T-helper 1 cell (primary cell): ENCODE measurements around the gene RILPL1.
"Not testable (repeated sequence)": the region's sequence is repeated elsewhere in the genome, so short reads cannot be mapped to it uniquely, and the experiment has no call there.

Experiments used
- DNase-seq, 5 donors: peaks; one replicate each; pipeline ENCODE4 v3.0.0-alpha.2; 2012 to 2020

Gene RILPL1

DNA sequence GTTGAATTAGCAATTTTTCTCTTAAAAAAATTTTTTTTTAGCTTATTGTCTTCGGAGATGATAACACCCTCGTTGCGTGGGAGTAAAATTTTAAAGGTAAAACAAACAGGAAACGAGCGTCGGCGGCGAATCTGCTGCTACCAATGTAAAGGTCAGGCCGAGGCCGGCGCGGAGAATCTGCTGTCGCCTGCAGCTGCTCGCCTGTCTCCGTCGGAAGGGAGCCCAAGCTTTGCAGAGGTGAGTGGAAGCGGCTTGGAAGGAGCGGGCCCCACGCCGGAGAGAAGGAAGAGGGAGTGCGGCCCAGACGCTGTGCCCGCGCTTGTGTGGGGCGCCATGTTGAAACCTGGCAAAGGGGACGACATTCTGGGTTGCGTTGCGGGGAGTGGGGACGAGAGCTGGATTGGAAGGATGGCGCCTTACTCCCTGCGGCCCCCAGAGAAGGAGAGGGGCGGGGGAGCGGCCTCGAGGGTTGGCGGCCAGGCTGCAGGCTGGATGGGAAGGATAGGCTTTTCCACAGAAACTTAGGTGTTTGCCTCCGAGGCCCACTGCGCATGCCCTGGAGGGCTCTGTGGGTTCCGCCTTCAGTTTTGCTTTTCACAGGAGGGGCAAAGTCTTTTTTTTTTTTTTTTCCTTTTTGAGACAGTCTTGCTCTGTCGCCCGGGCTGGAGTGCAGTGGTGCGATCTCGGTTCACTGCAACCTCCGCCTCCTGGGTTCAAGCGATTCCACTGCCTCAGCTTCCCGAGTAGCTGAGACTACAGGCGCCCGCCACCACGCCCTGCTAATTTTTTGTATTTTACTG lies 75.3 kb downstream of the RILPL1 start, which contains the start of gene SNRNP35:
Gene SNRNP35, plus strand, starts transcription at position 160 of the 800 bp plus-strand sequence. CDS start 7,402 bp downstream, outside the sequence.
- DNase-seq = peak; percentile 74 to 87 (median 81)

DNA sequence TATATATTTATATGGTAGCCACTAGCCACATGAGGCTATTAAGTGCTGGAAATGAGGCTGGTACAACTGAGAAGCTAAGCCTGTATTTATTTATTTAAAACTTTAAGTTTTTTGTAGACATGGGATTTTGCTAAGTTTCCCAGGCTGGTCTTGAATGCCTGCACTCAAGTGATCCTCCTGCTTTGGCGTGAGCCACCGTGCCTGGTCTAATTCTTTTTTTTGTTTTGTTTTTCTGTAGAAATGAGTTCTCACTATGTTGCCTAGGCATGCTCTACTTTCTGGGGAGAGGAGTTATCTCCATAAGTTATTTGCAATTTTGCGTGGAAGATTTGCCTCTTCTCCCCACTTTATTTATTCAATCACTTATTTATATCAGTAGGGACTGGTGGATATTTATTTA lies 80.4 kb downstream of the RILPL1 start:
- DNase-seq = peak in 1 of 5 donors; percentile 27

GRCh38 chr12:123452276-123452550 lies 81.3 kb downstream of the RILPL1 start:
- peak in 1 of 5 donors; percentile 17 for DNase-seq

GRCh38 chr12:123450636-123451035 lies 82.9 kb downstream of the RILPL1 start:
- no peak for DNase-seq

DNA sequence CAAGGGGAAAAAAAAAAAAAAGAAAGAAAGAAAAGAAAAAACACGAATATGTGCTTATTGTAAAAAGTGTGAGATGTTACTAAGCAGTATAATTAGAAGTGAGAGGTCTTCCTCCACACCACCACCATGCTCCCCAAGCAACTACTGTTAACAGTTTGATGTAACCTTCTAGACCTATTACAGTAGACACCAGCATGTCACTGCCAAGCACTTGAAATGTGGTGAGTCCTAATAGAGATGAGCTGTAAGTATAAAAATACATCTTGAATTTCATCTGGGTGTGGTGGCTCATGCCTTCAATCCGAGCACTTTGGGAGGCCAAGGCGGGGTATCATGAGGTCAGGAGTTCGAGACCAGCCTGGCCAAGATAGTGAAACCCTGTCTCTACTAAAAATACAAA lies 83.7 kb downstream of the RILPL1 start:
- DNase-seq = peak in 1 of 5 donors; percentile 18

DNA sequence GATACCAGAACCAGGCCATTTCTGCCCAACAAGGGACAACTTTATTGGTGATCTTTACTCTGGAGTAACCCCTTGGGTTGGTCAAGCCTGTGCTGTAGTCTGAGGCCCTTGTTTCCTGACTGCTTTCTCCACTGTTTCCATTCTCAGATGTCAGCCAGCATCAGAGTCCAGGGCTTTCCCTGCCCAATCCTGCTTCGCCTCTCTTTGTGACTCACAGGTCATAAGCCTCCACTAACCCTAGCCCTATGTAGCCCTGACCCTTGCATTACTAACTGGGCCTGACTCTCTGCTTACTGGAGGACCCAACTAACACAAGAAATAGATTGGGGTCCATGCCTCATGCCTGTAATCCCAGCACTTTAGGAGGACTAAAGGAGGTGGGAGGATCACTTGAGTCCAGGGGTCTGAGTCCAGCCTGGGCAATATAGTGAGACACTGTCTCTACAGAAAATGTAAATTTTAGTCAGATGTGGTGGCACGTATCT lies 84.2 kb downstream of the RILPL1 start:
- DNase-seq = no peak

DNA sequence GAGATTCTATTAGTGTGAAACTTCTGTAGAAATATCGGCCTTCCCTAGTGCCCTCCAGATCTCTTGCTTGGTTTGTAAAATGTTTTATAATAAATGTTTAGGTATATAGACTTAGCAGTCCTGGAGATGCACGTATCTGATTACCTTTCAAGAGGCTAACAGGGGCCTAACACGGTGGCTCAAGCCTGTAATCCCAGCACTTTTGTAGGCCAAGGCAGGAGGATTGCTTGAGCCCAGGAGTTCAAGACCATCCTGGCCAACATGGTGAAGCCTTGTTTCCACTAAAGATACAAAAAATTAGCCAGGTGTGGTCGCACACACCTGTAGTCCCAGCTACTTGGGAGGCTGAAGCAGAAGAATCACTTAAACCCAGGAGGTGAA lies 87.2 kb downstream of the RILPL1 start:
- no peak for DNase-seq

DNA sequence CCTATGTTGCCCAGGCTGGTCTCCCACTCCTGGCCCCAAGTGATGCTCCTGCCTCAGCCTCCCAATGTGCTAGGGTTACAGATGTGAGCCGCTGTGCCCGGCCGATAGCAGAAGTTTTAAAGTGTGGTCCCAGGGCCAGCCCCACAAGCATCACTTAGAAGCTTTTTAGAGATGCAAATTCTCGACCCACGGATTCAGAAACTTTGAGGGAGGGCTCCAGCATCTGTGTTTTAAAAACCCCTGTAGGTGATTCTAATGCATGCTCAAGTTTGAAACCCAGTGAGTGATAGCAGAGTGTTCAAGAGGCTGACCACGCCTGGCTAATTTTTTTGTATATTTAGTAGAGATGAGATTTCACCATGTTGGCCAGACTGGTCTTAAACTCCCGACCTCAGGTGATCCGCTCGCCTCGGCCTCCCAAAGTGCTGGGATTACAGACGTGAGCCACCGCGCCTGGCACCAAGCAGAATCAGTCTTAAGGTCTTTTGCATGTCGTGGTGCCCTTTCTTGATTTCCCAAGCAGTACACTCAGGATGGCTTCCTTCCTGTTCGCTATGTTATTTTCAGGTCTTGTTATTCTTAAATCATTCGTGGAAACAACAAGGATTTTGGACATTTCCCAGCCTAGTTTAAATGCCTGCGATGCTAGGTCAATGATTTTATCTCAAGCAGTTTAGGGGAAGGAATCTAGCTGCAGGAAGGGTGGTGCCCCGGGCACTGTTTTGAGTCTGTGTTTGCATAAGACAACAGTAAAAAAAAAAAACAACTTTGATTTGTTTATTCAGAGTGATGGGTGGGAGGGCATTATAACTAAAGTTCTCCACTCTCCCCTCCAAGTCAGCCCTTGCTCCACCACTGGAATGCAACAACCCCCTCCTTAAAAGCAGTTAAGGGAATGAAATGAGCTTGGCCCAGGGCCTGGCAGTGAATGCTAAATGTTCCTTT lies 87.9 kb downstream of the RILPL1 start:
- DNase-seq = no peak

GRCh38 chr12:123444092-123445026 lies 89.2 kb downstream of the RILPL1 start:
- no peak for DNase-seq

DNA sequence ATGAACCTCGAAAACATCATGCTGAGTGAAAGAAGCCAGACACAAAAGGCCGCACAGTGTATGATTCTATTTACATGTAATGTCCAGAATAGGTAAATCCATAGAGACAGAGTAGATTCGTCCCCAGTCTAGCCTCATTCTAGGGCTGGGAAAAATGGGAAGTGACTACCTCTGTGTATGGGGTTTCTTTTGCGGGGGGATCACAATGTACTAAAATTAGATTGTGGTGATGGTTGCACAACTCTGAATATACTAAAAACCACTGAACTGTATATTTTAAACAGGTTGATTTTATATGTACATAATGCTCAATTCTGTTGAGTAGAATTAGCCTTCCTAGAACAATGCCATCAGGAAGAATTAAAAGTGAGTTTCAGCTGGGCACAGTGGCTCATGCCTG lies 90.7 kb downstream of the RILPL1 start:
- DNase-seq = no peak

GRCh38 chr12:123441523-123442164 lies 91.9 kb downstream of the RILPL1 start:
- no peak for DNase-seq

DNA sequence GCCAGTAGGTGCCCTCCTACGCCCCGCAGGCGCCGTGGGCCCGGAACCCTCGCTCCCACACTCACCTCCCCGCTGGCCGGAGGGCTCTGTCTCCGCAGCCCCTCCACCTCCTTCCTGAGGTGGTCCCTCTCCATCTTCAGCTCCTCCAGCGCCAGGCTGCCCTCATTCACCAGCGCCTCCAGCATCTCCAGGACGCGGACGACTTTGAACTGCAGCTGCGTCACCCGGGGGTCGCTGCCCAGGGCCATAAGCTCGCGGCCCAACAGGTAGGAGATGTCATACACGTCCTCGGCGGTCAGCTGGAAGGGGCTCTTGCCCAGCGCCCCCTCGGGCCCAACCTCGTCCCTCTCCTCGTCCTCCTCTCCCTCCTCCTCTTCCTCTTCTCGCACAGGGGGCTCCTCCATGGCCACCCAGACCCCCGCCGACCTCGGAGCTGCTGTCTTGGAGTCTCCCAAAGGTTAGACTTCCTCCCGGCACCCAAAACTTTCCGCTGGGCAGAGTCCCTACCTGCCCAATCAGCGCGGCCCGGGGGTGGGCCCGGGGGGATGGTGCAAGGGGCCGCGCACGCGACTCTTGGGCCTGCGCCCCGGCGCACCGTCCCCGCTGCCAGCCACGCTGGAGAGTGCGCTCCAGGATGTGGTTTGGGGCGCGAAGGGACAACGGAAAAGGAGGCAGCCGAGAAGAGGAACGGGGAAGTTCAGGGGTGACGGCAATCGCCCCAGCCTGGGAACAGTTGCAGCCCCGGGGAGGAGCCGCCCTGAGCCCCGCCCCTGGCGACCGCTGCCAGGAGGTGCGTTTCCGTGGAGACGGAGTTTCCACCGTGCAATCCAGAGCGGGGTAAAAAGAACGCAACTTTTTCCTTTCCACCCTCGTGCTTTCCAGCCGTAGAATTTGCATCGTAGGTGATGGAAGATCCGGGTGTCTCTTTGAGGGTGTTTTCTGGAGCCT lies 97.2 kb downstream of the RILPL1 start, which contains the start of gene RILPL2:
Gene RILPL2, minus strand, starts transcription at position 668 of the 948 bp plus-strand sequence. Its CDS starts 264 bp downstream, at position 404.
- DNase-seq = peak; percentile 87 to 93 (median 89)

GRCh38 chr12:123435636-123436016 lies 97.9 kb downstream of the RILPL1 start:
- DNase-seq = no peak

GRCh38 chr12:123433615-123434014 lies 99.9 kb downstream of the RILPL1 start:
- DNase-seq = no peak

DNA sequence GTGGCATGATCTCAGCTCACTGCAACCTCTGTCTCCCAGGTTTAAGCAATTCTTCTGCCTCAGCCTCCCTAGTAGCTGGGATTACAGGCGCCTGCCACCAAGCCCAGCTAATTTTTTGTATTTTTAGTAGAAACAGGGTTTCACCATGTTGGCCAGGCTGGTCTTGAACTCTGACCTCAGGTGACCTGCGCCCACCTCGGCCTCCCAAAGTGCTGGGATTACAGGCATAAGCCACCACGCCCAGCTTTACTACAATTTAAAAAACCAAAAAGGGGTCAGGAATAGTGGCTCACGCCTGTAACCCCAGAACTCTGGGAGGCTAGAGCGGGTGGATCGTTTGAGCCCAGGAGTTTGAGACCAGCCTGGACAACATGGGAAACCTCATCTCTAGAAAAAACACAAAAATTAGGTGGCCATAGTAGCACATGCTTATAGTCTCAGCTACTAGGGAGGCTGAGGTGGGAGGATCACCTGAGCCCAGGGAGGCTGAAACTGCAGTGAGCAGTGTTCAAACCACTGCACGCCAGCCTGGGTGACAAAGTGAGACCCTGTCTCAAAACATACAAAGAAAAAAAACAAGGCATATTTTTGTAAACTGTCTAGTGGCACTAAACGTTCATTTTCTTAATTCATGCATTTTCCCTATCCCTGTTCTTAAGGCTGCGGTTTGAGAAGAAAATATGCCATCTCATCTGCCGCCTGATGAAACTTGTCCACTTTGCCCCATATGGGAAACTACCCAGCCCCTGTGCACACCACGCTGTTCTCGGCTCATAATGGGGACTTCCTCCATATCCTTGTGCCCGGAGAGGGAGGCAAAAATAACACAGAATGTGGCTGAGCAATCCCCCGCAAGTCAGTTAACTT lies 101.3 kb downstream of the RILPL1 start:
- peak in 3 of 5 donors; percentile 17 to 54 (median 23) for DNase-seq

GRCh38 chr12:123429101-123429500 lies 104.4 kb downstream of the RILPL1 start:
- DNase-seq = not testable (repeated sequence)

GRCh38 chr12:123428591-123428990 lies 104.9 kb downstream of the RILPL1 start:
- DNase-seq = no peak

DNA sequence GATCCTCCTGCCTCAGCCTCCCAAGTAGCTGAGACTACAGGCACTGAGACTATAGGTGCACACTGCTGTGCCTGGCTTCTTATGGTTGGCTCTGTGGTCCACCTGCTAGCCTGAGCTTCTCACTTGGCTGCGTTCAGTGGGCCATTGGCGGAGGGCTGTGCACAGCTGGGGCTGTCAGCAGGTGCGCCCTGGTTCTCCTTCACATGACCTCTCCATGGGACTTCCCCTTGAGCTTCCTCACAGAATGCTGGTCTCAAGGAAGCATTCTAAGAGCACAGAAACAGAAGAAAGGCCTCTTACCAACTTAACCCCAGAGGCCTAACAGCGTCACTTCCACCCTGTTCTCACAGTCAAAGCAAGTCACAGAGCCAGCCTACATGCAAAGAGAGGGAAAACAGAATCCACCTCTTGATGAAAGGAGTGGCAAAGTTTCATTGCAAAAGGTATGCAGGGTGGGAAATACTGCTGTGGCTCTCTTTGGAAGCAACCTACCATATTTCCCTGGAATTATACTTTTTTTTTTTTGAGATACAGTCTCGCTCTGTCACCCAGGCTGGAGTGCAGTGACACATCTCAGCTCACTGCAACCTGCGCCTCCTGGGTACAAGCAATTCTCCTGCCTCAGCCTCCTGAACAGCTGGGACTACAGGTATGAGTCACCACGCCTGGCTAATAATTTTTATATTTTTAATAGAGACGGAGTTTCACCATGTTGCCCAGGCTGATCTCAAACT lies 106.3 kb downstream of the RILPL1 start:
- DNase-seq = peak; percentile 9 to 76 (median 28)

DNA sequence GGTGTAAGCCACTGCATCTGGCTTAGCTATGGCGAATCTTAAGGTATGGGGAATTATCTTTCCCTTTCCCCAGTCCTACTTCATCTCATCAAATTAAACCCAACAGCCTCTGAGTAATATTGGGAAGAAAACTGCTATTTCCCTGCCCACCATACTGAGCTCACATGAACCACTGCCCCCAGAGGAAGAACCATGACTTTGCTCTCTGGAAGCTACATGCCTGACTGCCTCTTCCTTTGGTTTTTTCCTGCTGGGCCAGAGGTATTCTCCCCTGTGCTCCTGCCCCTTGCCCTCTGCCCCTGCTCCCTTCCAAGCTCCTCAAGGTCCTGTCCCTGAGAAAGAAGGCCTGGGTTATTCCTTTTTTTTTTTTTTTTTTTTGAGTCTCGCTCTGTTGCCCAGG lies 112.2 kb downstream of the RILPL1 start:
- no peak for DNase-seq
